GM12878 (cell line): ENCODE data around the gene ALB. TPM values are rescaled to one million over a fixed set of nuclear protein-coding genes. Genes with fewer than 3 reads are reported as not detected.

ENCODE experiments used
- ATAC-seq: fragments of 200-7000 bp; cut with Tn5 transposase; 3 replicates; pipeline ENCODE4 v1.9.1; 2020; ENCODE audit warnings: mild to moderate bottlenecking, moderate library complexity
- BruUV-seq: library from RNA; stranded (reverse); fragments of 400-500 nt; replicated peaks from 2 replicates; lab custom pipeline; 2021; lab: Mats Ljungman, UMichigan
- CTCF ChIA-PET: fragments of 300-600 bp; sonication (Branson Sonifier 250); formaldehyde crosslinking; extraction: SDS; loops from one replicate; lab custom pipeline; 2021; ENCODE audit warnings: inconsistent platforms; lab: Yijun Ruan, JAX
- POLR2A ChIA-PET: fragments of 350-600 bp; formaldehyde crosslinking; extraction: SDS; loops from one replicate; lab custom pipeline; 2021; ENCODE audit warnings: inconsistent platforms; lab: Charles Lee
- RAD21 ChIA-PET: fragments of 300-600 bp; sonication (Branson Sonifier 250); formaldehyde crosslinking; loops from one replicate; lab custom pipeline; 2023; ENCODE audit warnings: antibody characterized with exemption; ENCODE audit not compliant: unreplicated experiment; lab: Charles Lee
- SMC1A ChIA-PET: fragments of 300-600 bp; sonication (Branson Sonifier 250); formaldehyde crosslinking; loops from one replicate; lab custom pipeline; 2023; ENCODE audit not compliant: unreplicated experiment, uncharacterized antibody; lab: Charles Lee
- DNase-seq: peaks from one replicate; pipeline ENCODE4 v3.0.0-alpha.2; 2011; ENCODE audit warnings: low read depth, low spot score
- FAIRE-seq: peaks from 3 replicates; lab custom pipeline; 2011; peaks lifted over from hg19 to GRCh38; lab: Jason Lieb, UNC
- H2AFZ ChIP-seq: 2 replicates; pipeline ENCODE4 v1.6.0; 2011; ENCODE audit warnings: low read depth, low read length, control low read depth; ENCODE audit not compliant: control insufficient read depth
- H3K27ac ChIP-seq: 2 replicates; pipeline ENCODE4 v1.5.1; 2011; ENCODE audit warnings: control low read depth; ENCODE audit not compliant: control insufficient read depth, insufficient read depth
- H3K27me3 ChIP-seq, 2 experiments: replicated peaks in 1 of 2; 2 replicates each; pipeline versions ENCODE4 v1.6.0 to v1.6.1; 2011; ENCODE audit warnings: low read length in 1 of 2; ENCODE audit not compliant: control insufficient read depth in 2 of 2, insufficient read depth in 2 of 2
- H3K36me3 ChIP-seq, 2 experiments: 2 replicates each; pipeline ENCODE4 v1.5.1; 2011; ENCODE audit warnings: low read length in 1 of 2; ENCODE audit not compliant: control insufficient read depth in 2 of 2, insufficient read depth in 2 of 2
- H3K4me1 ChIP-seq: 2 replicates; pipeline ENCODE4 v1.6.1; 2011; ENCODE audit warnings: mild to moderate bottlenecking, low read length, moderate library complexity, mixed read lengths; ENCODE audit not compliant: control insufficient read depth, insufficient read depth
- H3K4me2 ChIP-seq: 2 replicates; pipeline ENCODE4 v1.6.0; 2011; ENCODE audit warnings: control low read depth; ENCODE audit not compliant: control insufficient read depth, insufficient read depth
- H3K4me3 ChIP-seq: fragments of 200-600 bp; sonication (generic); 2 replicates; pipeline ENCODE4 v1.5.1; 2016
- H3K79me2 ChIP-seq: 2 replicates; pipeline ENCODE4 v1.6.0; 2011; ENCODE audit warnings: low read length; ENCODE audit not compliant: control insufficient read depth, insufficient read depth
- H3K9ac ChIP-seq: 2 replicates; pipeline ENCODE4 v1.8.0; 2011; ENCODE audit warnings: low read length, control low read depth, mixed read lengths; ENCODE audit not compliant: control insufficient read depth, insufficient read depth
- H3K9me3 ChIP-seq: replicated peaks from 3 replicates; pipeline ENCODE4 v1.5.1; 2011; ENCODE audit warnings: mild to moderate bottlenecking, low read length; ENCODE audit not compliant: control insufficient read depth, insufficient read depth
- H4K20me1 ChIP-seq: 2 replicates; pipeline ENCODE4 v1.6.0; 2011; ENCODE audit not compliant: control insufficient read depth, insufficient read depth
- BMI1 ChIP-seq: fragments of 450-650 bp; IDR thresholded peaks from 2 replicates; pipeline ENCODE4 v1.6.1; 2016; ENCODE audit warnings: mild to moderate bottlenecking, moderate library complexity, borderline replicate concordance
- CHD1 ChIP-seq: IDR thresholded peaks from 2 replicates; pipeline ENCODE4 v1.6.1; 2012; ENCODE audit warnings: low read depth, low read length, improper control_type of control experiment
- CHD2 ChIP-seq: IDR thresholded peaks from 2 replicates; pipeline ENCODE4 v1.6.1; 2011; ENCODE audit warnings: low read depth, low read length, improper control_type of control experiment, borderline replicate concordance
- EZH2 ChIP-seq: IDR thresholded peaks from 2 replicates; pipeline ENCODE4 v1.6.1; 2012; ENCODE audit warnings: low read depth, mild to moderate bottlenecking, control low read depth, inconsistent platforms, low read length, borderline replicate concordance; ENCODE audit not compliant: control insufficient read depth
- GATAD2B ChIP-seq: fragments of 450-650 bp; conservative IDR thresholded peaks from 2 replicates; pipeline ENCODE4 v1.6.1; 2017; ENCODE audit warnings: low read depth, mild to moderate bottlenecking, moderate library complexity
- IRF4 ChIP-seq: IDR thresholded peaks from 2 replicates; pipeline ENCODE4 v1.6.1; 2011; ENCODE audit warnings: low read depth, low read length
- MEF2A ChIP-seq: IDR thresholded peaks from 2 replicates; pipeline ENCODE4 v1.6.1; 2011; ENCODE audit warnings: low read depth, mild to moderate bottlenecking, low read length, moderate library complexity; ENCODE audit not compliant: insufficient read depth
- NR2C1 ChIP-seq: fragments of 450-650 bp; IDR thresholded peaks from 2 replicates; pipeline ENCODE4 v1.6.1; 2017; ENCODE audit warnings: antibody characterized with exemption, mild to moderate bottlenecking, moderate library complexity
- TCF3 ChIP-seq: IDR thresholded peaks from 2 replicates; pipeline ENCODE4 v1.6.1; 2012; ENCODE audit warnings: low read depth, mild to moderate bottlenecking, low read length, borderline replicate concordance; ENCODE audit not compliant: insufficient read depth
- ZNF274 ChIP-seq: IDR thresholded peaks from one replicate; pipeline ENCODE4 v1.8.0; 2011; ENCODE audit not compliant: insufficient read length, insufficient read depth
- WGBS: methylation state at CpG from one replicate; pipeline ENCODE4 v1.1.6; 2016; ENCODE audit warnings: low lambda C conversion rate; ENCODE audit not compliant: insufficient replicate concordance, insufficient coverage; ENCODE audit errors: missing lambda C conversion rate; 5-methylcytosine and 5-hydroxymethylcytosine counted together
- in situ Hi-C: fragments of 300-500 bp; cut with MboI; formaldehyde crosslinking; loops from 9 replicates; pipeline ENCODE4 v1.14.3; 2018; ENCODE audit warnings: mixed read lengths
- intact Hi-C: fragments of 100-400 bp; cut with micrococcal nuclease; formaldehyde crosslinking; loops from one replicate; pipeline ENCODE4 v1.14.2; 2022; ENCODE audit not compliant: unreplicated experiment
- polyA plus RNA-seq, 11 experiments: library from polyadenylated mRNA; depleted of rRNA in 4 of 11; unstranded in 6 of 11; stranded (reverse) in 5 of 11; fragments of >200 nt; fragmentation: Nextera tagmentation in 4 of 11; fragmentation: Illumina TruSeq in 1 of 11; extraction: Ambion mirVana in 4 of 11; extraction: Trizol in 1 of 11; gene quantifications; 1 replicate in 1 of 11; 2 replicates in 10 of 11; pipeline versions ENCODE4 v1.2.1 to v1.2.3, GENCODE V29; 2011 to 2016; ENCODE audit warnings: inconsistent platforms in 2 of 11, missing spikeins in 2 of 11, low read depth in 1 of 11
- total RNA-seq, 4 experiments: library from RNA; depleted of rRNA in 3 of 4; stranded (reverse); fragments of >200 nt in 3 of 4; fragmentation: Illumina TruSeq in 1 of 4; extraction: Trizol in 1 of 4; gene quantifications; 2 replicates each; pipeline versions ENCODE4 v1.2.1 to v1.2.3, GENCODE V29; 2013 to 2021
- TF ChIP-seq, protein P1 (sequence below): IDR thresholded peaks from 2 replicates; pipeline ENCODE4 v1.6.1; 2012; ENCODE audit warnings: improper control_type of control experiment, low read depth, low read length; ENCODE audit not compliant: insufficient replicate concordance

Gene ALB
- total and polyA plus RNA-seq, 10 of the 15 experiments (the other 5 are each of a cell fraction or from before 2014, with no cell fraction given) = 0.05 to 29.0 TPM; not detected in 8

- Histone ChIP-seq H3K27ac (no peak overlapping the region), H3K9ac (no peak overlapping the region), H3K79me2 (no peaks in the 10 kb centered on the region), H3K4me2 (no peak overlapping the region), H3K36me3 (no peaks in the 10 kb centered on the region), H3K9me3 (no peaks in the 10 kb centered on the region), H3K27me3 (no peaks in the 10 kb centered on the region; a peak in 1 of 4 replicates), H3K4me3 (no peak overlapping the region), H2AFZ (no peak overlapping the region), H4K20me1 (no peaks in the 10 kb centered on the region), H3K4me1 (no peaks in the 10 kb centered on the region)
- WGBS = 30% methylated on average over 3 of the region's 3 CpGs
- in situ Hi-C loops (loop anchor here (10.0 kb wide), 1 partner anchor 214 kb away; no protein-coding TSS in a partner anchor), intact Hi-C loops (no loop called here)
- ChIA-PET SMC1A (no interaction called here), RAD21 (no interaction called here), CTCF (no interaction called here), POLR2A (no interaction called here)
- ATAC-seq (no peak), FAIRE-seq (no peak), DNase-seq (no peak)
- TF ChIP-seq CHD1 = no peak
- no peak for TF ChIP-seq BMI1
- no peak for TF ChIP-seq EZH2
- TF ChIP-seq GATAD2B = no peak
- TF ChIP-seq TCF3 = no peak
- TF ChIP-seq IRF4 = no peak
- TF ChIP-seq ZNF274 = no peak
- BruUV-seq = no TSS peak
Measured at GRCh38 chr4:73440653-73441052, 36.6 kb downstream of the ALB start.

- DNase-seq (no peak), ATAC-seq (no peak), FAIRE-seq (no peak)
- ChIA-PET RAD21 (no interaction called here), POLR2A (no interaction called here), CTCF (interaction anchor here (0.7 to 2.3 kb wide), 4 partner anchors 8 to 101 kb away, joined by 3 to 10 read pairs (median 4); no protein-coding TSS in a partner anchor), SMC1A (no interaction called here)
- intact Hi-C loops (no loop called here), in situ Hi-C loops (loop anchor here (10.0 kb wide), 1 partner anchor 213 kb away; no protein-coding TSS in a partner anchor)
- Histone ChIP-seq H3K4me3 (no peak overlapping the region), H3K27ac (no peak overlapping the region), H3K27me3 (no peaks in the 10 kb centered on the region; a peak in 1 of 4 replicates), H3K4me1 (no peaks in the 10 kb centered on the region), H3K79me2 (no peaks in the 10 kb centered on the region), H3K4me2 (no peak overlapping the region), H4K20me1 (no peaks in the 10 kb centered on the region), H2AFZ (no peak overlapping the region), H3K36me3 (no peaks in the 10 kb centered on the region), H3K9me3 (no peaks in the 10 kb centered on the region), H3K9ac (no peak overlapping the region)
- no peak for TF ChIP-seq MEF2A
- no peak for TF ChIP-seq CHD2
- TF ChIP-seq, protein P1, sequence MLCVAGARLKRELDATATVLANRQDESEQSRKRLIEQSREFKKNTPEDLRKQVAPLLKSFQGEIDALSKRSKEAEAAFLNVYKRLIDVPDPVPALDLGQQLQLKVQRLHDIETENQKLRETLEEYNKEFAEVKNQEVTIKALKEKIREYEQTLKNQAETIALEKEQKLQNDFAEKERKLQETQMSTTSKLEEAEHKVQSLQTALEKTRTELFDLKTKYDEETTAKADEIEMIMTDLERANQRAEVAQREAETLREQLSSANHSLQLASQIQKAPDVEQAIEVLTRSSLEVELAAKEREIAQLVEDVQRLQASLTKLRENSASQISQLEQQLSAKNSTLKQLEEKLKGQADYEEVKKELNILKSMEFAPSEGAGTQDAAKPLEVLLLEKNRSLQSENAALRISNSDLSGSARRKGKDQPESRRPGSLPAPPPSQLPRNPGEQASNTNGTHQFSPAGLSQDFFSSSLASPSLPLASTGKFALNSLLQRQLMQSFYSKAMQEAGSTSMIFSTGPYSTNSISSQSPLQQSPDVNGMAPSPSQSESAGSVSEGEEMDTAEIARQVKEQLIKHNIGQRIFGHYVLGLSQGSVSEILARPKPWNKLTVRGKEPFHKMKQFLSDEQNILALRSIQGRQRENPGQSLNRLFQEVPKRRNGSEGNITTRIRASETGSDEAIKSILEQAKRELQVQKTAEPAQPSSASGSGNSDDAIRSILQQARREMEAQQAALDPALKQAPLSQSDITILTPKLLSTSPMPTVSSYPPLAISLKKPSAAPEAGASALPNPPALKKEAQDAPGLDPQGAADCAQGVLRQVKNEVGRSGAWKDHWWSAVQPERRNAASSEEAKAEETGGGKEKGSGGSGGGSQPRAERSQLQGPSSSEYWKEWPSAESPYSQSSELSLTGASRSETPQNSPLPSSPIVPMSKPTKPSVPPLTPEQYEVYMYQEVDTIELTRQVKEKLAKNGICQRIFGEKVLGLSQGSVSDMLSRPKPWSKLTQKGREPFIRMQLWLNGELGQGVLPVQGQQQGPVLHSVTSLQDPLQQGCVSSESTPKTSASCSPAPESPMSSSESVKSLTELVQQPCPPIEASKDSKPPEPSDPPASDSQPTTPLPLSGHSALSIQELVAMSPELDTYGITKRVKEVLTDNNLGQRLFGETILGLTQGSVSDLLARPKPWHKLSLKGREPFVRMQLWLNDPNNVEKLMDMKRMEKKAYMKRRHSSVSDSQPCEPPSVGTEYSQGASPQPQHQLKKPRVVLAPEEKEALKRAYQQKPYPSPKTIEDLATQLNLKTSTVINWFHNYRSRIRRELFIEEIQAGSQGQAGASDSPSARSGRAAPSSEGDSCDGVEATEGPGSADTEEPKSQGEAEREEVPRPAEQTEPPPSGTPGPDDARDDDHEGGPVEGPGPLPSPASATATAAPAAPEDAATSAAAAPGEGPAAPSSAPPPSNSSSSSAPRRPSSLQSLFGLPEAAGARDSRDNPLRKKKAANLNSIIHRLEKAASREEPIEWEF = no peak
- no peak for TF ChIP-seq NR2C1
- WGBS = 27% methylated on average over 5 of the region's 5 CpGs
- no TSS peak for BruUV-seq
Measured at GRCh38 chr4:73442275-73442674, 38.2 kb downstream of the ALB start.
